Measurements from ENCODE around the gene RFWD3.

The RFWD3 gene

GRCh38 chr16:74578433-74578832 lies 88.2 kb downstream of the RFWD3 start:
- no peak for DNase-seq

GRCh38 chr16:74577882-74578366 lies 88.8 kb downstream of the RFWD3 start:
- no peak for DNase-seq

GRCh38 chr16:74575807-74576643 lies 90.7 kb downstream of the RFWD3 start:
- DNase-seq = no peak

DNA sequence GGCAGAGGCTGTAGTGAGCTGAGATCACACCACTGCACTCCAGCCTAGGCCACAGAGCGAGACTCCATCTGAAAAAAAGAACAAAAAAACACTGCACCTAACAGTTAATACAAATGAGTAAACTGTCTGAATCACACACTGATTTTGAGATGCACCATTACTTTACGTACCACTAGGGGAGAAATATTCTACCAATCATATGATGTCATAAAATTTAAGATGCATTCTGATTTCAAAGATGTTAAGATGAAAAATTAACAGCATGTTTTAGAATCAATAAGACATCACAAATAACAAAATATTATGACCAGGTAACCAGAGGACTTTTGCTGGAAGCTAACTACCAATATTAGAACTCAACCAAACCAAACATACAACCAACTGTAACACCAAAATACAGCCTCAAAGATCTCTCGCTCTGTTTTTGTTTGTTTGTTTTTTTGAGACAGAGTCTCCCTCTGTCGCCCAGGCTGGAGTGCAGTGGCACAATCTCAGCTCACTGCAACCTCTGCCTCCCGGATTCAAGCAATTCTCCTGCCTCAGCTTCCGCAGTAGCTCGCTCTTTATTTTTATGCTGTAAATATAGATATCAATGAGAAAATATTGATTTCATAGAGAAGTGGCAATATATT lies 91.4 kb downstream of the RFWD3 start:
- DNase-seq = no peak

- no peak for DNase-seq
Observed at GRCh38 chr16:74574146-74574545, 92.5 kb downstream of the RFWD3 start.

DNA sequence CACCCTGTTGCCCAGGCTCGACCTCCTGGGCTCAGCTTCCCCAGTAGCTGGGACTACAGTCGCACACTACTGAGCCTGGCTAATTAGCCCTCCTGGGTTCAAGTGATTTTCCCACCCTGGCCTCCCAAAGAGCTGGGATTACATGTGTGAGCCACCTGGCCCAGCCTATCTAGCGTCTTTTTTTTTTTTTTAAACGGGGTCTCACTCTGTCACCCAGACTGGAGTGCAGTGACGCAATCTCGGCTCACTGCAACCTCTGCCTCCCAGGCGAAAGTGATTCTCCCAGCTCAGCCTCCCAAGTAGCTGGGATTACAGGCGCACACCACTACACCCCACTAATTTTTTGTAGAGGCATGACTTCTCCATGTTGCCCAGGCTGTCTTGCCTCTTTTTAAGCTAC lies 93.1 kb downstream of the RFWD3 start:
- no peak for DNase-seq

Measured in hematopoietic multipotent progenitor cell treated with erythropoietin and hydrocortisone succinate and interleukin-3 and kit ligand, for 4 days (in vitro differentiated cells).